HG03469 (cell line): Measurements from ENCODE around the gene SESN3.
"Not testable (repeated sequence)": the region's sequence is repeated elsewhere in the genome, so short reads cannot be mapped to it uniquely, and the experiment has no call there.

Experiments
- ATAC-seq: cut with Tn5 transposase; IDR thresholded peaks from one replicate; pipeline ENCODE4 v1.9.1; 2021; ENCODE audit warnings: mild to moderate bottlenecking, moderate library complexity, moderate number of reproducible peaks; ENCODE audit not compliant: unreplicated experiment

The SESN3 gene

DNA sequence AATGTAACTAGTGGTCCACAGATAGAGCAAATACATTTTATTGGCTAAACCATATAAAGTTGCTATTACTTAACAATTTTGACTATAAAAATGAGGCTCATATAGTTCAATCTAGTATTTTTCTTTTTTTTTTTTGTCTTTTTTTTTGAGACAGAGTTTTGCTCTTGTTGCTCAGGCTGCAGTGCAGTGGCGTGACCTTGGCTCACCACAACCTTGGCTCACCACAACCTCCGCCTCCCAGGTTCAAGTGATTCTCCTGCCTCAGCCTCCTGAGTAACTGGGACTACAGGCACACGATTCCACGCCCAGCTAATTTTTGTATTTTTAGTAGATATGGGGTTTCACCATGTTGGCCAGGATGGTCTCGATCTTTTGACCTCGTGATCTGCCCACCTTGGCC is 3.9 kb downstream of the SESN3 start:
- ATAC-seq, result not testable (repeated sequence)

DNA sequence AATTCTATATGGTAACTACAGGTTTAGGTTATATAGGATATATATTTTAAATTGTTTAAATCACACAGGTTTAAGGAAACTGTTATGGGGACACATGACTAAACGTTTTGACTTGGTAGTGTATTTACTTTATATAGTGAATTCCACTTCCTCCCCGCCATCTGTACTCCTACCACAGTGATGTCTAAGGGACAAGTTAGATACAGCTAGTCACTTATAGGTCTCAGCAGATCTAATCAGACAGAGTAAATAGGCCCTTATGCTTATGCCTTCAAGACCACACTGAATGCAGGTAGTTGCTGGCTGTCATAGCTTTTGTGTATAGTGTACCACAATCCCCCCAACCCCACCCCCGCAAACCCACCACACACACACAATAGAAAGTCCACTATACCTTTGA is 8.2 kb downstream of the SESN3 start:
- ATAC-seq, result no peak

DNA sequence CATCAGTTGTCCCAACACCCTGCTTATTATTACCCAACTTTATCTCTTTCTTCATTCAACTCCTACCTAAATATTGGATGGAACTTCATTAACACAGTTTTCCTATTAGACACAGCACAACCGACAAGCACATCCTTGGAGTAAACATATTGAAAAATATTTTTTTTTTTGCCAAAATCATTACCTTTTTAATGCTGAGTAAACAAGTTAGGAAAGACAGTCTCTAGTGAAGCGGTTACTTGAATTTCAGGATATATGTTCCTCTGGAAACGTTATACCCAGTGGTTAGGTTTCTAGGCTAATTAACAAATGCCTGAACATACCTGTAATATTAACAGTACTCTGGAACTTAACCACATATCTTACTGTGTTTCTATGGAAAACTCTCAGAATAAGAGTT is 11.4 kb downstream of the SESN3 start:
- no peak for ATAC-seq

DNA sequence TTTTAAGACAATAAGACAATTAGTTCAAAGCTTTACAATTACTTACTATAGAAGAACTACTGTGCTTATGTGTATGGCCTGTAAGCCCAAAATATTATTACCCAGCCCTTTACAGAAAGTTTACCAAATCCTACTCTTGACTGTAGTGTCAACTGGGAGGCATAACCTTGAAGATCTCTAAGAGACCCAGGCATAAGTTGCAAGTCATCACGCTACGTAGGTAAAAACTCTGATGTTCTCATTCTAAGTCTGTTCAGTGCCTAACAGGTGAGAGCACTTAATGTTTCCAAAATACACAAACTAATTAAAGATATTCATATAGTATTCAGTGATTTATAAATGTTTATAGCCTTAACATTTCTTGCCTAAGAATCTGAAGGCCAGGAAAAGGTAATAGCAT is 12.9 kb downstream of the SESN3 start:
- ATAC-seq, result no peak

DNA sequence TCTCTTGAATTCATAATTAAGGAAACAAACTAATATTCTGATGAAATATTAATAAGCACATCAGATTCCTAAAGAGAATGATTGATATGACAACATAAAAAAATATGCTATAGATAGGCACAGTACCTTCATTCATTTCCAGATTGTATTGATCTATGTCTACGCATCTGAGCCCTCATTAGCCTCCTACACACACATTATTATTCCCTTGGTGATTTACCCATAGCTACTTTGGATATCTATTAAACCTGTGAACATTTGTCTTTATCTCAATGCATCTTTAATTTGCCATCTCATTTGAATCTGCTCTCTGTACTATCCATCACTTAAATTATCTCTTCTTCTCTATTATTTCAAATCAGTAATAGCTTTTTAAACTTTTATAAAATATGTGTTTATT is 18.4 kb downstream of the SESN3 start:
- ATAC-seq, result no peak

DNA sequence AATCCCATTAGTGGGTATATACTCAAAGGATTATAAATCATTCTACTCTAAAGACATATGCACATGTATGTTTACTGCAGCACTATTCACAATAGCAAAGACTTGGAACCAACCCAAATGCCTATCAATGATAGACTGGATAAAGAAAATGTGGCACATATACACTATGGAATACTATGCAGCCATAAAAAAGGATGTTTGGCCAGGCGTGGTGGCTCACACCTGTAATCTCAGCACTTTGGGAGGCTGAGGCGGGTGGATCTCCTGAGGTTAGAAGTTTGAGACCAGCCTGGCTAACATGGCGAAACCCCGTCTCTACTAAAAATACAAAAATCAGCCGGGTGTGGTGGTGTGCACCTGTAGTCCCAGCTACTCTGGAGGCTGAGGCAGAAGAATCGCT is 21.5 kb downstream of the SESN3 start:
- not testable (repeated sequence) for ATAC-seq

DNA sequence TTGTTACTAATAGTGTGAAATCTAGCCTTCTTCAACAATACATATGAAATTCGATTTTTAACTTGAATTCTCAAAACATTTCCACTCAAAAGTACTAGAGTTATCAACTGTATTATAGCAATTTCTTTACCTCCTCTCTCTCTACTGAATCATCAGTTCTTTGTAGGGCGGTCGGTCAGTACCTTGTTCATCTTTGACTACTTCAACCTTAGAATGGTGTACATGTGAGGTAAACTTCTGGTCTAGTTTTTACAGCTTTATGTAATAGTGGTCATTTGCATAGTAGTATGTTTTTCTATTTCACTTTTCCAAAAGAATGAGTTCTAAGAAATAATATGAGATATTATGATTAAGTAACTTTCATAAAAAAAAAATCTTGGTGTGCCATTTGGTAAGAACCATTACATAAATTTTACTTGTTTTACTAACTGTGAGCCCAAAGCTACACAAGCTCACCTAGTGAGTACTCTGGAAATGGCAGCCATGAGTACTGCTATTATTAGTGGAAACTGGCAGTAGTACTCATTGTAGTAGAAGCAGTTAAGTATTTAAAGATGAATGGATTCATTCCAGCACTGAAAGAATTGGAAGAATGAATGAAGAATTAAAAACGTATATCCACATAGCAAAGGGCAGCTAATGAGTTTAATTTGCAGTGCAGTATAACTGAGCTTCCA is 30.1 kb downstream of the SESN3 start:
- no peak for ATAC-seq

DNA sequence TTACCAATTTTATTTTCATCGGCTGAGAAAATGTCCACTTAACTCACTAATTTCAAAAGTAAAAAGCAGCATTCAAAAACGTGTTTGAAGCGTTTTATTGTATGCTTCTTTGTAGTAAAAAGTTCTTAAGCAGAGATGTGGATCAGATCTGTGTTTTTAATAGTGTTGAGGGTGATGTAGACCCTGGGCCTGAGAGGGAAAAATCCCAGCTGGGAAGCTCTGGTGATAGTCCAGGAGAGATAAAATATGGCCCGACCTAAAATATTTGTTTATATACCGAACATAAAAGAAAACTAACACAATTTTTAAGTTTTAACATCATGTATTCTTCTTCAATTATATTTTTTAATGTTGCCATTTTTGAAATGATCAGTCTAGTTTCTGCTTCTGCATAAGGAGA is 35.2 kb downstream of the SESN3 start:
- ATAC-seq, result no peak

DNA sequence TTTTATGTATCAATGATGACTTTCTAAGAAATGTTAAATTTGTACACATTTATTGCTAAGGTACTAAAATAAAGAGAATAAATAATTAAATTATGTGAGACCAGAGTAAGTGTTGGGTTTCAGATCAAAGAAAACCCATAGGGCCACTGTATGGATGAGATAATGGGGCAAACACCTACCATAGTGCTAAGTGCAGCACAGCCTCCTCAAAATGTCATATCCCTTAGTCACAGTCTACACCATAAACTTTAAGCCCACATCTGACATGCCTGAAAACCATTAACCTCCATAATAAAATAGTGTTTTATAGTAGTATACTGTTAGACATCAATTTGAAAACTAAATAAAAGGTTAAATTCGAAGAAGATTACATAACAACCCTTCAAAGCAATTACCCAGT is 37.5 kb downstream of the SESN3 start:
- ATAC-seq, result no peak

DNA sequence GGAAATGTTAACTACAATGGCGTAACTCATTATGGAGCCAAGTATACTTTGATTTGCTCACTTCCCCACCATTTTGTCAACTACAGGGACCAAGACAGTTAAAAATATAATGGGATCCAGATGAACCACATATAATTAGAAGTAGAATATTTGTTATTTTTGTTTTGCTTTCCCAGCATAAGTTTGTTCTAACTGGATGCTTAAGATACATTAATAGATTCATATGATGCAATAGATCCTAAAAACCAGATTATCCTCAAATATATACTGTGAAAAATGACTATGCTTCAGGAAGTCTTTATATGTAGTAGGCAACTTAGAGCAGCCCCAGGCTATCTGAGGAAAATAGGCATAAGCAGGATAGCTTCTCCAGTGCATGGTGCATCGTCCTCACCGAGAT is 38.3 kb downstream of the SESN3 start:
- ATAC-seq, result no peak

DNA sequence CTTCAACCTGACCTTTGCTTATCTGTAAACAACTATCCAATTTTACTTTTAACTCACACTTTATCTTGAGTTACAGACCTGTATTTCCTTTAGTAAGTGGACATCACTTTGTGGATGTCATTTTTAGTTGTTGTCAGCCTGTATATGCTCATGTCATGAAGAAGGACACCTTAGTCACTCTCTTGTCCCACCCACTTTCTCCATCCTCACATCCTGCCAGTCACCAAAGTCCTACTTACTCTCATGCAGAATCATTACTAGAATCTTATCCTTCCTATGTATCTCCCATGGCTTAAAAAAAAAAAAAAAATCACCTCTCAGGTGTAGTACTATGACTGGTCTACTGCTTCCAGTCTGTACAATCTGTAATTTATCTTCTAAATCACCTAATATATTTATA is 43.3 kb downstream of the SESN3 start:
- no peak for ATAC-seq

DNA sequence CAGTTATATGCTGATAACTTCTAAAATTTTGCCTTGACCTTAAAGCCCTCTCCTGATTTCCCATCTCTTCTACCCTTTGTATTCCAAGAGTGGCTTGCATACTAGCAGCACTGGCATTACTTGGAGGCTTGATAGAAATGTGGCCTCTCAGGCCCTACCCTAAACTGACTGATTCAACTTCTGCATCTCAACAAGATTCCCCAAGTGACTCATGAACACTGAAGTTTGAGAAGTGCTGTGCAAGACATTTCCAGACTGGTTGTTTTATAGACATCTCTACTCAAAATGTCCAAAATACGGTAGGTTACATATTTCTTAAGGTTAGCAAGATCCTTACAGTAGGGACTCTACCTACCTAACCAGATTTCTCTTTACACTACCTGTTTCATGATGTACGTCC is 48.6 kb downstream of the SESN3 start:
- no peak for ATAC-seq

DNA sequence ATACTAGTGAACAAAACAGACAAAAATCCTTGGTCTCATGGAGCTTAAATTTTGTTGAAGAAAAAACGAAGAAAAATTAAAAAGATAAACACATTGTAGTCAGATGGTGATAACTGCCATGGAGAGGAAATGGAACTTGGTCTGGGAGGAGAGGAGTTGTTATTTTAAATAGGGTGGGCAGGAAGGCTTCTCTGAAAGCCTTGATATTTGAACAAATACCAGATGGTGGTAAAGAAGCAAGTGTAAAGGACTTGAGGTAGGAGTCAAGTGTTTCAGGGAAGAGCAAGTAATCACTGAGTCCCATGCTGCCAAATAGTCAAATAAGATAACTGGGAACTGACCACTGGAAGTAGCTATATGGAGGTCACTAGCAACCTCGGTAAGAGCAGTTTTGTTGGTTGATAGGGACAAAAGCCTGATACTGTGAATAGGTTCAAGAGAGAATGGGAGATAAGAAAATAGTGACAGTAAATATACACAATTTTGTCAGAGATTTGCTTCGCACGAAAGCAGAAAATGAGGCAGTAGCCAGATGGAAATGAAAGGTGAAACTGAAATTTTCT is 55.1 kb downstream of the SESN3 start:
- no peak for ATAC-seq

DNA sequence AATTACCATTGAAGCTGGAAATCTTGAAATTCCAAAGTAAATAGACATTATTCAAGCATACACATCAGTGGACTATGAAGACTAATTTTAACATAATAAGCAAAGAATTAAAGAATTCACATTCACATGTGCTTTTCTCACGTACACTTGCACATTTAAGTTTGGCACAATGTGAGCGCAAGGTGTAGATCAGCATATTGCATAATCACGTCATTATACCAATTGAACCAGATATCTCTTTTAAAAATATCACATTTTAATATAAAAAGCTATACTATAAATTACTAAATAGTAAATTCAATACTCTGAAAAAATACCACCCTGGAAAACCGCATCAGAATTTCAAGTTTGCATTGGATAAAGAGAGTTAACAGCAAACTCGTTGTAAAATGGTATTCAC is 60.7 kb downstream of the SESN3 start:
- no peak for ATAC-seq

DNA sequence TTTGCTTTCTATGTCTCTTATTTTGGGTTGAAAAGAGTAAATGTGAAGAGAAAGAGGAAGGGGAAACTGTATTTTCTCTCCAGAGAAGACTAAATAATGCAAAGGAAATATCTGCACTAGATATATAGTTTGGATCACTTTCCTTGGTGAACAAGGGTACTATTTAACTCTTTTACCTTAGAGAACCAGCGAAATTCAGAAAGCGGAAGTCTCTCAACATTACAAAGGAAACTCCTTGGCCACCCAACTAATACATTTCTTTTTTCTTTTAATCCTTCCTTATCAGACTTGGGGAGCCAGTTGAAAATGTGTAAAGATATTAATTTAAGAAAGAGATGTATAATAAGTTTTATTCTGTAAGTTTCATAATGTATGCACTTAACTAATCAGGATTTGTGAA is 64.2 kb downstream of the SESN3 start:
- ATAC-seq, result no peak

DNA sequence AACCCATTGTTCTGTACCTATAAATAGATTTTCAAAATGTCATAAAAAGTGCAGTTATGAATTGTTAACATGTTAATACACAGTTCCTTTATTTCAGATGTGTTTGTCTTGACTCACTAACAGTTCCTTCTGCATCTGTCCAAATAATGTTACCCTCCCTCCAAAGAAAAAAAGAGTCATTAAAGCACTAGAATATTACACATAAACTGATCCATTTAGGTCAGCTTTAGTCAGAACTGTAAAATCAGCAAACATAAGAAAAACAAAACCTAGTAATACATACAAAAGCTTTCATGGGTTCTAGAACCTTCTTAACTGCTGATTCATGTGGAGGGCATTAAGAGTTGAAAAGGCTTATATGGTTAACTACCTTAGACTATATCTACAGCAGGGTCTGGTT is 65.4 kb downstream of the SESN3 start:
- no peak for ATAC-seq

DNA sequence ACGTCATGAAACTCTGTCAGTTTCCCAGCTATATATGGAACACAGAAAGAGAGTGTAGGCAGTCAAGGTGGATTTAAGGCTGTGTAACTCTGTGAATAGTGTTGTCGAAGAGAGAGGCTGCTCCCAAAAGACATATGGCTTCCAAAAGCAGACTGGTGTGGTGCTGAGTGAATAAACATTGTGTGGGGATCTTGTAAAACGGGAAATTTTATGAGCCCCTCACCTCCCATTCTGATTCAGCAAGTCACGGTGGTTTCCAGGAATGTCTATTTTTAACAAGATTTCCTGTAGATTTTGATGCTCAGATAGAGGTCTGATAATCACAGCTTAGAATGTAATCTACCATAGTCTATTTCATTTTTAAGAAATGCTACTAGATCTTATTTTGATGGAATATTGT is 67.9 kb downstream of the SESN3 start:
- no peak for ATAC-seq

DNA sequence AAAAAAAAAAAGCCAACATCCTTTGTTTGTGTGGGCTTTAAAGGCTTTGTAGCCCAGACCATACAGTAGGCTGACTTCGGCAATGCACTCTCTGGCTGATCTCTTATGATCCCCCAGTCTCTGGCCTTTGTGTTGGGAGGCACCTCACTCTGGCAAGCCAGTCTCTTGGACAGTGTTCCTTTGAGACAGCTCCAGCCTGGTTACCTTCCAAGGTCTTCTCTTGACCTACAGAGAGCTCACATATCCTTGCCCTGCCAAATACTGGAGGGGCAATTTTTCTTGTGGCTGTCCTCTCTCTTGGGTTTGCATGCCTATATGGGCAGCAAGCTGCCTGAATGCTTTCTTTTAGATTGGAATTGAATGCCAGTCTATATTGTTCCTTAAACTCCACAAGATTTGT is 69.8 kb downstream of the SESN3 start:
- ATAC-seq, result no peak

DNA sequence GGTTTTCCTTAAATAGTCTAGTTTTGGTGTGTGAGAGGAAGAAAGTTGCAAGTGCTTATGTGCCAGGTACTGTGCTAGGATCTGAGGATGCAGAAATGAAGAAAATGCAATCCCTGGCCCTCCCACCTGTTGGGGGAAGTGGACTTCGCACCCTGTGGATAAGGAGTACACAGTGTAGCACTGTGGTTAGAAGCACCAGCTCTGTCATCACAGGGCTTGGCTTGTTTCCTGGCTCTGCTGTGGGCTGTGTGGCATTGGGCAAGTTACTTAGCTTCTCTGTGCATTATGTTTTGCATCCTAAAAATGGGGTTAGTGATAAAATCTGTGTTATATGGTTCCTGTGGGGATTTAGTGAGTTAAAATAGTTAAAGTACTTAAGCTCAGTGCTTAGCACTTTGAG is 73.2 kb downstream of the SESN3 start:
- ATAC-seq, result no peak

DNA sequence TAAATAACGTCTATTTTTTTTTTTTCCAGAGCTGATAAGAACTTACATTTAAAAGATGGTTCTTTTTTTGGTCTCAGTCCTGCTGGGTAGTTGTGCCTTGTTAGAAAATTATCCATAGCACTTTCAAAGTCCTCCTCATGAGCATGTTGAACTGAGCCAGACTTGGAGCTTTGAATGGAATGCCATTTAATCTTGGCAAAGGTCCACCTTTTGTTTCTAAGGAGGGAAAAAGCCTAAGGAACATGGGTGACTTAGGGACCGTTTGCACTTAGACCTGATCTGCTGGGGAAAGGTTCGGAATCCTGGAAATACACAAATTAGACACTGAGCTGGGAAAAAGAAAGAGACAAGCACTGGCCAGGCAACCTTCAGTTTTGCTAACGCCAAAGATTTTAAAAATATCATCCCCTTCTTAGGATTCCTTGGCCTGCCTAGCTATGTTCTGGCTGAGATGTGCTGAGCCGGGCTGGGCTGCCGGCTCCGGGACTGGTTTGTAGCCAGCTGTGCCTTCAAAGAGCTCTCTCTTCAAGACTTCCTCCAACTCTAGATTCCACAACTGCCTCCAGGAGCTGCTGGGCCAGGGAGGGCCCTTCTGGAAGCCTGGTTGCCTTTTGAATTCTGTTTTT is 74.0 kb downstream of the SESN3 start:
- no peak for ATAC-seq

DNA sequence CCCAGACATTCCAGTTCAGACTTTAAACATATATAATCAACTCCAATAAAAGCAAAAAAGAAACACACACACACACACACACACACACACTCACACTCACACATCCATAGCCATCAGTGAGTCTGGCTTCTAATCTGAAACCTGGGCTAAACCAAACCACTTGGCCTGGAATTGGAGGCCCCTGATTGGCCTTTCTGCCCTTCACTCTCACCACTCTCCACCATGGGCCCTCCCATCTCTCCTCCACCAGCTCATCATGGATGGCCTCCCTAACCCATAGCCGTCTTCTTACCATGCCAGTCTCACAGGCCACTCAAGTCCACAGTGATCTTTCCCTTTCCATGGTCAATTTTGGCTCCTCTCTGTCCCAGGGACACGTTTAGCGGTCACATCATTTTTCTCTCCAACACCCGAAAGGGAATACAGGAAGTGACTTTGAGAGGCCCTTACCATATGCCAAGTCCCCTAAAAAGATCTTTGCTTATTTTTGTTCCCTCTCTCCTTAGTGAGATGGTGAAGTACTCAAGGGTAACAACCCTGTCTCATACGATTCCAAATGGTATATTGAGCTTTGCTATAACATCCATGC is 74.8 kb downstream of the SESN3 start:
- no peak for ATAC-seq

DNA sequence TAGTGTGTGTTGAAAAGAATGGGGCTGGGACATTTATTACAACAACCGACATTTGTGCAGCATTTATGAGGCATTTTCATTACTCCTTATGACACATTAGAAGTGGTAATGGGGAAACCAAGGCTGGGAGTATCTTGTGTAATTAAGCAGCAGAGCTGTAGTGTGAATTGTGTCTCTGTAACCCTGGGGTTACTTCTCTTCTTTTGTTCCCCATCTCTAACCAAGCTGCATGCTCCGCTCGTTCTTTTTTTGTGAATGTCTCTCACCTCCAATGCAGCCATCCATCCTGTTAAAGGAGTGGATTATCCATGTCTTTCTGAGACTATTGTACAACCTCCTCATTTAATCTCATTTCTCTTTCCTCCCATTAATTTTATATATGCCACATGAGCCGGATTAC is 75.6 kb downstream of the SESN3 start:
- ATAC-seq, result no peak
